K562 (cell line): ENCODE data around the gene TEPSIN. TPM values are rescaled to one million over a fixed set of nuclear protein-coding genes. Genes with fewer than 3 reads are reported as not detected.

ENCODE experiments used
- CBX5 ChIP-seq: IDR thresholded peaks from 2 replicates; pipeline ENCODE4 v1.6.1; 2014; ENCODE audit warnings: low read depth, borderline replicate concordance
- CHD1 ChIP-seq: fragments of 200-600 bp; sonication (generic); IDR thresholded peaks from one replicate; pipeline ENCODE4 v1.6.1; 2012; ENCODE audit warnings: mild to moderate bottlenecking, moderate library complexity, low read length, inconsistent platforms
- FOXA1 ChIP-seq: fragments of 450-650 bp; IDR thresholded peaks from 2 replicates; pipeline ENCODE4 v1.6.1; 2016; ENCODE audit warnings: mild to moderate bottlenecking, borderline replicate concordance
- MAZ ChIP-seq, 2 experiments: fragments of 450-650 bp in 1 of 2; sonication (generic) in 1 of 2; formaldehyde crosslinking; IDR thresholded peaks in 1 of 2; conservative IDR thresholded peaks in 1 of 2; 2 replicates each; pipeline versions ENCODE4 v1.4.0 to v1.5.0; 2020; ENCODE audit warnings: mild to moderate bottlenecking in 1 of 2, missing genetic modification reagents in 1 of 2
- NCOA4 ChIP-seq: fragments of 450-650 bp; IDR thresholded peaks from 2 replicates; pipeline ENCODE4 v1.6.1; 2018; ENCODE audit warnings: mild to moderate bottlenecking; ENCODE audit not compliant: partially characterized antibody
- PURB ChIP-seq: sonication (generic); formaldehyde crosslinking; IDR thresholded peaks from 2 replicates; pipeline ENCODE4 v1.9.0; 2021; ENCODE audit warnings: low read depth, mild to moderate bottlenecking, missing genetic modification reagents
- TAF15 ChIP-seq: fragments of 200-400 bp; formaldehyde crosslinking; IDR thresholded peaks from 2 replicates; pipeline ENCODE4 v1.6.1; 2017; ENCODE audit warnings: mild to moderate bottlenecking, low read depth, low read length, moderate library complexity
- TRIM25 ChIP-seq: fragments of 450-650 bp; IDR thresholded peaks from 2 replicates; pipeline ENCODE4 v1.7.0; 2016; ENCODE audit warnings: borderline replicate concordance
- TRIM28 ChIP-seq: fragments of 450-650 bp; IDR thresholded peaks from 2 replicates; pipeline ENCODE4 v1.6.1; 2017
- ZFP30 ChIP-seq: fragments of 250-450 bp; sonication (Bioruptor Pico); IDR thresholded peaks from 2 replicates; pipeline ENCODE4 v1.8.0; 2022; ENCODE audit warnings: moderate library complexity, mild to moderate bottlenecking, inconsistent platforms, borderline replicate concordance
- ZNF41 ChIP-seq: fragments of 250-450 bp; sonication (Bioruptor Pico); conservative IDR thresholded peaks from 2 replicates; pipeline ENCODE4 v1.4.0; 2020; ENCODE audit warnings: mild to moderate bottlenecking
- ZNF436 ChIP-seq: fragments of 250-450, 450-650 bp; sonication (Bioruptor Pico); formaldehyde crosslinking; IDR thresholded peaks from 2 replicates; pipeline ENCODE4 v1.7.0; 2020; ENCODE audit warnings: mild to moderate bottlenecking
- ZZZ3 ChIP-seq: fragments of 450-650 bp; IDR thresholded peaks from 2 replicates; pipeline ENCODE4 v1.6.1; 2016; ENCODE audit warnings: antibody characterized with exemption, mild to moderate bottlenecking, moderate library complexity
- polyA plus RNA-seq, 8 experiments: library from polyadenylated mRNA; depleted of rRNA in 4 of 8; stranded (reverse) in 5 of 8; unstranded in 3 of 8; fragments of >200 nt; fragmentation: Nextera tagmentation in 2 of 8; fragmentation: Illumina TruSeq in 1 of 8; extraction: Ambion mirVana in 2 of 8; extraction: Trizol in 1 of 8; gene quantifications; 2 replicates each; pipeline versions ENCODE4 v1.2.1 to v1.2.3, GENCODE V29; 2011 to 2014; ENCODE audit warnings: inconsistent platforms in 1 of 8, missing spikeins in 1 of 8
- total RNA-seq, 7 experiments: library from RNA; depleted of rRNA in 6 of 7; stranded (reverse); fragments of >200 nt in 6 of 7; fragmentation: Illumina TruSeq in 2 of 7; extraction: Trizol in 2 of 7; gene quantifications; 2 replicates each; pipeline versions ENCODE4 v1.2.1 to v1.2.3, GENCODE V29; 2011 to 2021; ENCODE audit warnings: low replicate concordance in 1 of 7
- TF ChIP-seq, protein P1 (sequence below): fragments of 450-650 bp; IDR thresholded peaks from 2 replicates; pipeline ENCODE4 v1.6.1; 2016; ENCODE audit warnings: mild to moderate bottlenecking
- TF ChIP-seq, protein P2 (sequence below): fragments of 250-450 bp; sonication (Bioruptor Pico); IDR thresholded peaks from 2 replicates; pipeline ENCODE4 v1.6.1; 2021; ENCODE audit warnings: mild to moderate bottlenecking
- TF ChIP-seq, protein P3 (sequence below): sonication (generic); formaldehyde crosslinking; IDR thresholded peaks from 2 replicates; pipeline ENCODE4 v1.9.0; 2022; ENCODE audit warnings: mild to moderate bottlenecking, missing genetic modification reagents
- TF ChIP-seq, protein P4 (sequence below): fragments of 450-650 bp; formaldehyde crosslinking; IDR thresholded peaks from 2 replicates; pipeline ENCODE4 v1.4.0; 2022; ENCODE audit warnings: missing genetic modification characterization
- TF ChIP-seq, protein P5 (sequence below): sonication (generic); formaldehyde crosslinking; IDR thresholded peaks from 2 replicates; pipeline ENCODE4 v1.5.0; 2020; ENCODE audit warnings: missing genetic modification reagents

TEPSIN gene
- total and polyA plus RNA-seq, 9 of the 15 experiments (the other 6 are each of a cell fraction or from before 2014, with no cell fraction given), result 0.80 to 29.8 (median 5.3) TPM

GRCh38 chr17:81222906-81223761, 15.7 kb downstream of the TEPSIN start, which contains the start of gene CEP131 (continued):
- TF ChIP-seq, protein P1, sequence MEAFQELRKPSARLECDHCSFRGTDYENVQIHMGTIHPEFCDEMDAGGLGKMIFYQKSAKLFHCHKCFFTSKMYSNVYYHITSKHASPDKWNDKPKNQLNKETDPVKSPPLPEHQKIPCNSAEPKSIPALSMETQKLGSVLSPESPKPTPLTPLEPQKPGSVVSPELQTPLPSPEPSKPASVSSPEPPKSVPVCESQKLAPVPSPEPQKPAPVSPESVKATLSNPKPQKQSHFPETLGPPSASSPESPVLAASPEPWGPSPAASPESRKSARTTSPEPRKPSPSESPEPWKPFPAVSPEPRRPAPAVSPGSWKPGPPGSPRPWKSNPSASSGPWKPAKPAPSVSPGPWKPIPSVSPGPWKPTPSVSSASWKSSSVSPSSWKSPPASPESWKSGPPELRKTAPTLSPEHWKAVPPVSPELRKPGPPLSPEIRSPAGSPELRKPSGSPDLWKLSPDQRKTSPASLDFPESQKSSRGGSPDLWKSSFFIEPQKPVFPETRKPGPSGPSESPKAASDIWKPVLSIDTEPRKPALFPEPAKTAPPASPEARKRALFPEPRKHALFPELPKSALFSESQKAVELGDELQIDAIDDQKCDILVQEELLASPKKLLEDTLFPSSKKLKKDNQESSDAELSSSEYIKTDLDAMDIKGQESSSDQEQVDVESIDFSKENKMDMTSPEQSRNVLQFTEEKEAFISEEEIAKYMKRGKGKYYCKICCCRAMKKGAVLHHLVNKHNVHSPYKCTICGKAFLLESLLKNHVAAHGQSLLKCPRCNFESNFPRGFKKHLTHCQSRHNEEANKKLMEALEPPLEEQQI, result no peak
- TF ChIP-seq ZZZ3 (no peak), TRIM25 (no peak), NCOA4 (no peak), CHD1 (no peak), ZNF41 (CRISPR knock-in tag) (no peak), MAZ (CRISPR knock-in tag; conservative IDR thresholded peaks at IDR 0.05 in 1 of 2, IDR thresholded peaks at IDR 0.05 in 1 of 2) (peak; percentile 61), TRIM28 (0 out of 2 replicates have a peak, but pooled peaks have one; percentile 39), PURB (CRISPR knock-in tag) (no peak), ZFP30 (CRISPR knock-in tag) (no peak), ZNF436 (CRISPR knock-in tag) (no peak), TAF15 (no peak), CBX5 (no peak), FOXA1 (no peak)
- TF ChIP-seq, protein P2, sequence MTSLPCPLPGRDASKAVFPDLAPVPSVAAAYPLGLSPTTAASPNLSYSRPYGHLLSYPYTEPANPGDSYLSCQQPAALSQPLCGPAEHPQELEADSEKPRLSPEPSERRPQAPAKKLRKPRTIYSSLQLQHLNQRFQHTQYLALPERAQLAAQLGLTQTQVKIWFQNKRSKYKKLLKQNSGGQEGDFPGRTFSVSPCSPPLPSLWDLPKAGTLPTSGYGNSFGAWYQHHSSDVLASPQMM (CRISPR knock-in tag), result no peak
- TF ChIP-seq, protein P3, sequence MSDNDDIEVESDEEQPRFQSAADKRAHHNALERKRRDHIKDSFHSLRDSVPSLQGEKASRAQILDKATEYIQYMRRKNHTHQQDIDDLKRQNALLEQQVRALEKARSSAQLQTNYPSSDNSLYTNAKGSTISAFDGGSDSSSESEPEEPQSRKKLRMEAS (CRISPR knock-in tag), result peak; percentile 94
- TF ChIP-seq, protein P4, sequence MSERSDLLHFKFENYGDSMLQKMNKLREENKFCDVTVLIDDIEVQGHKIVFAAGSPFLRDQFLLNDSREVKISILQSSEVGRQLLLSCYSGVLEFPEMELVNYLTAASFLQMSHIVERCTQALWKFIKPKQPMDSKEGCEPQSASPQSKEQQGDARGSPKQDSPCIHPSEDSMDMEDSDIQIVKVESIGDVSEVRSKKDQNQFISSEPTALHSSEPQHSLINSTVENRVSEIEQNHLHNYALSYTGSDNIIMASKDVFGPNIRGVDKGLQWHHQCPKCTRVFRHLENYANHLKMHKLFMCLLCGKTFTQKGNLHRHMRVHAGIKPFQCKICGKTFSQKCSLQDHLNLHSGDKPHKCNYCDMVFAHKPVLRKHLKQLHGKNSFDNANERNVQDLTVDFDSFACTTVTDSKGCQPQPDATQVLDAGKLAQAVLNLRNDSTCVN (CRISPR knock-in tag), result peak; percentile 46; the same call in 1 of the 2 replicates
- TF ChIP-seq, protein P5, sequence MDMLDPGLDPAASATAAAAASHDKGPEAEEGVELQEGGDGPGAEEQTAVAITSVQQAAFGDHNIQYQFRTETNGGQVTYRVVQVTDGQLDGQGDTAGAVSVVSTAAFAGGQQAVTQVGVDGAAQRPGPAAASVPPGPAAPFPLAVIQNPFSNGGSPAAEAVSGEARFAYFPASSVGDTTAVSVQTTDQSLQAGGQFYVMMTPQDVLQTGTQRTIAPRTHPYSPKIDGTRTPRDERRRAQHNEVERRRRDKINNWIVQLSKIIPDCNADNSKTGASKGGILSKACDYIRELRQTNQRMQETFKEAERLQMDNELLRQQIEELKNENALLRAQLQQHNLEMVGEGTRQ (CRISPR knock-in tag), result no peak
